GM23338 (cell line): ENCODE measurements around the gene CPM. TPM values are rescaled to one million over a fixed set of nuclear protein-coding genes. Genes with fewer than 3 reads are reported as not detected.

Experiments
- polyA plus RNA-seq: library from polyadenylated mRNA; unstranded; fragments of >200 nt; fragmentation: Nextera tagmentation; extraction: Ambion mirVana; gene quantifications from 2 replicates; pipeline ENCODE4 v1.2.1, GENCODE V29; 2016
- small RNA-seq: library from RNA; depleted of rRNA; stranded (forward); fragments of <200 nt; gene quantifications from one replicate; pipeline ENCODE3, GENCODE V24; 2014; ENCODE audit warnings: low replicate concordance
- total RNA-seq: library from RNA; depleted of rRNA; stranded (reverse); fragments of >200 nt; shearing (Covaris generic); gene quantifications from 2 replicates; pipeline ENCODE4 v1.2.3, GENCODE V29; 2014; rRNA removed

CPM gene
- total and polyA plus RNA-seq, 2 experiments from 2014 or later = 0.37 to 5.8 TPM

Small RNA genes within 50 kb of the gene (small RNA-seq; reads per million reads assigned to genes)
- gene AC025423.5 (not detected), gene RNU7-4P (not detected)

Other genes starting within 250 kb of the CPM start
- gene NUP107, start 246.2 kb downstream of the CPM start, total RNA-seq = 124 and 152 TPM in 2 replicates
- 94.2 and 123 TPM in 2 replicates for gene NUP107, start 246.2 kb downstream of the CPM start, polyA plus RNA-seq
- 1.5 and 5.5 TPM in 2 replicates for gene SLC35E3, start 187.0 kb downstream of the CPM start, total RNA-seq
- 11.4 and 13.8 TPM in 2 replicates for gene SLC35E3, start 187.0 kb downstream of the CPM start, polyA plus RNA-seq
- 85.4 and 105 TPM in 2 replicates for gene MDM2, start 125.0 kb downstream of the CPM start, total RNA-seq
- 136 and 160 TPM in 2 replicates for gene MDM2, start 125.0 kb downstream of the CPM start, polyA plus RNA-seq